ENCODE results near the gene MDK.

Gene MDK

DNA sequence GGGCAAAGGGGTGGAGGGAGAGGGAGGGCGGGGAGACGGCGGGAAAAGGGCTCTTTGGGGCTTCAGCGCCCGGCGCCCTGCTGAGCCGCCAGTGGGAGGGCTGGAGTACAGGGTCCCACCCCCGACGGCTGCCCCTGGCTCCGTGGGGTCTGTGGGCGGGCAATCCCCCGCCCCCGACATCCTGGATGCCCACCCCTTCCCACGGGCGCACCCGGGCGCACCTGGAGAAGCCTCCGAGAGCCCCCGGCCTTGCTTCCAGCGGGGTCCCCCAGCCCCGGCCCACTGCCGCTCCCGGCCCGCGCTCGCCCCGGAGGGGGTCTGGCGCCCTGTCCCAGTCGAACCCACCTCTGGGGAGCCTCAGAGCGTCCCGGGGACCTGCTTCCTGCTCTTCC is 9.7 kb downstream of the MDK start:
- DNase-seq (ENCODE audit: low read depth, low spot score) = no peak
- H3K4me3 ChIP-seq (ENCODE audit: low read length) = peak overlapping the region; percentile 33

- peak within 1 kb of the TSS; percentile 33 for H3K4me3 ChIP-seq (ENCODE audit: low read length)
- no peak for DNase-seq (ENCODE audit: low read depth, low spot score)
Observed at GRCh38 chr11:46391578-46392420, 10.3 kb downstream of the MDK start, which contains the start of gene CHRM4. Gene CHRM4, minus strand, starts transcription at chr11:46391776. Its CDS starts 5,219 bp downstream, at chr11:46386557.

DNA sequence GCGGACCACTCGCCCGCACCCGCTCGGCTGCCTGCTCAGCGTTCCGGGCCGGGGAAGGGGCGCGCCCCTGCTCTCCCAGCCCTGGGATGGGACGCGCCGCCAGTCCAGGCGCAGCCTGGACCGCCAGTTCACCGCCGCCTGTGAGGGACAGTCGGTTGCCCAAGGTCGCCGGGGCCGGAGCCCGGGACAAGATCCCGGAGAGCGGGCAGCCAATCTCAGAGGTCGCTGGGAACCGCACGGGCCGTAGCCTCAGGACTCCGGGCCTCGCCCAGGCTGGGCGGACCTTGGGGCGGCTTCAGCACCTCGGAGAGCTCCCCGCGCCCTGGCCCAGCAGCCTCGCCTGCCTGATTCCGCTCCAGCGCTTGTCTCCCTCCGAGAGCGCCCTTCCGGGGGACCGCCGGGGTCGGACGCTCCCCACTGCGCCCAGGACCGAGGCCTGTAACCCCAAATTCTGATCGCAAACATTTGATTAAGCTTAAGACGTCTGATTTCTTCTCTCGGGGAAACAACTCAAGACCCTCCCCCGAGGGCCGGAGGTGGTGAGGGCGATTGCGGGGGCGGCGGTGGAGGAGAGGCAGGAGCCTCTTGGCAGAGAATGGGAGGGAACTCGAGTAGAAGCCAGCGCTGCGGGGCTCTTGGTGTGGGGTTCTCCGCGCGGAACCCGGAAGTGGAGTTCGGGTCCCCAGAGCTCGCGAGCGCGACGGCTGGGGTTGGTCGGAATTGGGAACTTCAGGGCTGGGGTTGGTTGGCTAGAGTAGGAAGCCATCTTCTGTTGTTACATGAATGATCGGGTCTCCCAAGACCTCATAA is 11.2 kb downstream of the MDK start:
- H3K4me3 ChIP-seq (ENCODE audit: low read length) = no peak overlapping the region
- no peak for DNase-seq (ENCODE audit: low read depth, low spot score)

GRCh38 chr11:46393231-46393616 is 11.8 kb downstream of the MDK start:
- DNase-seq (ENCODE audit: low read depth, low spot score) = no peak
- H3K4me3 ChIP-seq (ENCODE audit: low read length) = no peak overlapping the region

- no peak overlapping the region for H3K4me3 ChIP-seq (ENCODE audit: low read length)
Observed at GRCh38 chr11:46393759-46394158, 12.3 kb downstream of the MDK start.

DNA sequence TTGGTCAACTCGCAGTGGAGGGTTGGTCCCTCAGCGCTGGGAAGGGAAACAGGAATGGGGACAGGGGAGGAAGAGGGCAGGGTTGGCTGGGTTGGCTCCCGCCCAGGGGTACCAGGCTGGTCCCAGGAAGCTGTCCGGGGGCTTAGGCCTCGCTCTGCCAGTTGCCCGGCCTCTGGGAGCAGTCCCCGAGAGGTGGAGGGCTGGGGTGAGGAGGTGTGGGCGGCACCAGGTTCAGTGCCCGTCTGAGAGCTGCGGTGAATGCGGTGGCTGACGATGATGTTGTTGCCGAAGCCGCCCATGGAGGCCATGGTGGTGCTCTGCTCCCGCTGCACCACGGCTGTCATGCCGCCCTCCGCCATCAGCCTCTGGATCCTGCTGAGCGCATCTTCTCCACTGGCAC is 16.1 kb downstream of the MDK start:
- DNase-seq (ENCODE audit: low read depth, low spot score) = no peak

More at GRCh38 chr11:46393759-46394158, 12.3 kb downstream of the MDK start:
- no peak for DNase-seq (ENCODE audit: low read depth, low spot score)

GRCh38 chr11:46402957-46403902 is 21.8 kb downstream of the MDK start:
- DNase-seq (ENCODE audit: low read depth, low spot score) = no peak
- H3K4me3 ChIP-seq (ENCODE audit: low read length) = no peak overlapping the region

More for the DNA sequence above, 16.1 kb downstream of the MDK start:
- no peak overlapping the region for H3K4me3 ChIP-seq (ENCODE audit: low read length)

- DNase-seq (ENCODE audit: low read depth, low spot score) = no peak
- H3K4me3 ChIP-seq (ENCODE audit: low read length) = no peak overlapping the region
Observed at GRCh38 chr11:46404476-46405017, 23.1 kb downstream of the MDK start.

- DNase-seq (ENCODE audit: low read depth, low spot score) = no peak
- H3K4me3 ChIP-seq (ENCODE audit: low read length) = no peak overlapping the region
Observed at GRCh38 chr11:46407635-46408034, 26.2 kb downstream of the MDK start.

DNA sequence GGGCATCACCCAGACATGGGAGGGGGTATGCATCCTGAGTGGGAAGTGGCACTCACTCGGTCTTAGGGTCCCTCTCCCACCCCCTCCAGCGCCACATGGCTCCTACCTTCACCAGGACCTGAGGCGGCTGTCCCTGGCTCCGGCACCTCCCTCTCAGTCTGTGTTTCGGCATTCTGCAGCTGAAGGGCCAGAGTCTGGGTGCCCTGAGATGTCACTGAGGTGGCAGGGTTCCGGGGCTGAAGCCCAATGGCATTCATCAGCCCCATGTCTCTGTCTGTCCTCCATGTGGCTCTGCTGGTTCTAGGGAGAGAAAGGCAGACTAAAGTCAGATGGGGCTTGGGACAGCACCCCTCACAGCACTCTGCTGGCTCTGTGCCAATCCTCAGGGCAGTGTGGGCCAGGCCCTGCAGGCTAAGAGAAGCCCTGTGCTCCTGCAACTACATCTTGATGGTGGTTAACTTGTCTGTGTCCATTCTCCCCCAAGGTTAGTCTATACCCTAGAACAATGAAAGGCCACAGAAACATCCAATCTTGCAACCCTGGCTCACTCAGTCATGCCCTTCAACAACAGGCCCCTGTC is 27.0 kb downstream of the MDK start:
- DNase-seq (ENCODE audit: low read depth, low spot score) = no peak
- H3K4me3 ChIP-seq (ENCODE audit: low read length) = no peak overlapping the region

GRCh38 chr11:46410021-46410420 is 28.6 kb downstream of the MDK start:
- DNase-seq (ENCODE audit: low read depth, low spot score) = no peak
- no peak overlapping the region for H3K4me3 ChIP-seq (ENCODE audit: low read length)

- H3K4me3 ChIP-seq (ENCODE audit: low read length) = no peak overlapping the region
- DNase-seq (ENCODE audit: low read depth, low spot score) = peak; percentile 94
Observed at GRCh38 chr11:46413760-46414465, 32.4 kb downstream of the MDK start.

- peak; percentile 95 for DNase-seq (ENCODE audit: low read depth, low spot score)
- H3K4me3 ChIP-seq (ENCODE audit: low read length) = no peak overlapping the region
Observed at GRCh38 chr11:46414466-46414796, 33.0 kb downstream of the MDK start.

DNA sequence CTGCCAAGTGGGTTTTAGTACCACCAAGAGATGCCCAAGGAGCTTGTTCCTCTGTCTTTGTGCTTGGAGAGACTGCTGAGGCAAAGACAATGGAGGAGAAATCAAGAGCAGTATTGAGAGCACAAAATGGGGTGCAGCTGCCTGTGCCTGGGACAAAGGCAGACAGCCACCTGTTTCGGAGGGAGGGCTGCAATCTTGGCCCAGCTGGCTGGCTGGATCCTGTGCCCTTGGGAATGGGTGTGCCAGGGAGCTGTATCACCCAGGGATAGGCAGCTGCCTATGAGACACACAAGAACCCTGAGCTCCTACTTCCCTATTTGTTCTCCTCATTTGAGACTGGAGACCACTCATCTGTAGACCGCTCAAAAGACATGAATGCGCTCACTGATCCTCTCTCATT is 33.4 kb downstream of the MDK start:
- no peak for DNase-seq (ENCODE audit: low read depth, low spot score)

GRCh38 chr11:46417711-46418110 is 36.2 kb downstream of the MDK start:
- DNase-seq (ENCODE audit: low read depth, low spot score) = no peak
- no peak overlapping the region for H3K4me3 ChIP-seq (ENCODE audit: low read length)

More for the DNA sequence above, 33.4 kb downstream of the MDK start:
- H3K4me3 ChIP-seq (ENCODE audit: low read length) = peak overlapping the region; percentile 1; the same call in 1 of the 2 replicates

DNA sequence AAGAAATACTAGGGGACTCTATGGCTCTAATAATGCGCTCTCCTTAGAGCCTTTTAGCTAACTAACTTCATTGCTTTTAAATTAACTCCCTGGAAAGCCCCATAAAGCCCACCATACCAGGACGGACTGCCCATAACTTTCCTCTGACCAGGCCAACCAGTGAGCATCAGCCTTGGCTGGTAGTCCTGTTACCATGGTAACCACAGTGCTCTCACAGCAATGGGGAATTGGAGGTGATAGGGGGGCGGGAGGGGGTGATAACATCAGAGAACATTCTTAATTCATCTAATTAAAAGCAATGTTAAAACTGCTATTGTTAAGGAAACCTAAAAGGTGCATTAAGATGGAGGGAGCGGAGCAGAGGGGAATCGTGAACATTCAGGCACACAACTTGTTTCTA is 37.3 kb downstream of the MDK start:
- H3K4me3 ChIP-seq (ENCODE audit: low read length) = no peak overlapping the region
- no peak for DNase-seq (ENCODE audit: low read depth, low spot score)

- no peak for DNase-seq (ENCODE audit: low read depth, low spot score)
- H3K4me3 ChIP-seq (ENCODE audit: low read length) = no peak overlapping the region
Observed at GRCh38 chr11:46420513-46420912, 39.0 kb downstream of the MDK start.

- H3K4me3 ChIP-seq (ENCODE audit: low read length) = no peak overlapping the region
- DNase-seq (ENCODE audit: low read depth, low spot score) = no peak
Observed at GRCh38 chr11:46421257-46421880, 39.9 kb downstream of the MDK start.
